Thyroid gland (tissue), 4 donors: ENCODE results near the gene TMEM38A.

Source experiments
- CTCF ChIP-seq, 6 experiments: fragments of 200-600 bp in 3 of 6; fragments of 450-650 bp in 3 of 6; sonication (generic) in 3 of 6; IDR thresholded peaks; one replicate each; pipeline ENCODE4 v1.5.1; 2016 to 2019; ENCODE audit warnings: antibody characterized with exemption in 6 of 6, mild to moderate bottlenecking in 2 of 6, inconsistent platforms in 1 of 6, moderate library complexity in 1 of 6
- POLR2A ChIP-seq, 2 donors: fragments of 450-650 bp; IDR thresholded peaks; one replicate each; pipeline ENCODE4 v1.6.1; 2017; ENCODE audit warnings: antibody characterized with exemption in 2 of 2, mild to moderate bottlenecking in 2 of 2, moderate library complexity in 1 of 2

- TF ChIP-seq POLR2A (IDR thresholded peaks at IDR 0.05), result no peak
- no peak for TF ChIP-seq CTCF (IDR thresholded peaks at IDR 0.05)
Measured at GRCh38 chr19:16676101-16676798, 15.3 kb downstream of the TMEM38A start.
